AG04449 (cell line): ENCODE results near the gene RNF19B.

ENCODE experiments used
- CTCF ChIA-PET: fragments of 350-600 bp; formaldehyde crosslinking; extraction: SDS; loops from one replicate; lab custom pipeline; 2021; ENCODE audit warnings: antibody characterized with exemption; lab: Yijun Ruan, JAX
- POLR2A ChIA-PET: fragments of 400-600, 350-600 bp; formaldehyde crosslinking; extraction: SDS; loops from one replicate; lab custom pipeline; 2020; ENCODE audit warnings: antibody characterized with exemption, inconsistent platforms; lab: Yijun Ruan, JAX
- DNase-seq: peaks from one replicate; pipeline ENCODE4 v3.0.0-alpha.2; 2010; ENCODE audit warnings: low read depth, low spot score
- H3K4me3 ChIP-seq: 2 replicates; pipeline ENCODE4 v1.5.1; 2011; ENCODE audit warnings: low read depth, mild to moderate bottlenecking, control low read depth, low read length
- TF ChIP-seq, protein P1 (sequence below): IDR thresholded peaks from one replicate; pipeline ENCODE4 v1.5.1; 2011; ENCODE audit warnings: mild to moderate bottlenecking, moderate library complexity, low read length, control low read depth, inconsistent platforms; ENCODE audit not compliant: insufficient read depth; ENCODE audit errors: missing control alignments

The RNF19B gene

DNA sequence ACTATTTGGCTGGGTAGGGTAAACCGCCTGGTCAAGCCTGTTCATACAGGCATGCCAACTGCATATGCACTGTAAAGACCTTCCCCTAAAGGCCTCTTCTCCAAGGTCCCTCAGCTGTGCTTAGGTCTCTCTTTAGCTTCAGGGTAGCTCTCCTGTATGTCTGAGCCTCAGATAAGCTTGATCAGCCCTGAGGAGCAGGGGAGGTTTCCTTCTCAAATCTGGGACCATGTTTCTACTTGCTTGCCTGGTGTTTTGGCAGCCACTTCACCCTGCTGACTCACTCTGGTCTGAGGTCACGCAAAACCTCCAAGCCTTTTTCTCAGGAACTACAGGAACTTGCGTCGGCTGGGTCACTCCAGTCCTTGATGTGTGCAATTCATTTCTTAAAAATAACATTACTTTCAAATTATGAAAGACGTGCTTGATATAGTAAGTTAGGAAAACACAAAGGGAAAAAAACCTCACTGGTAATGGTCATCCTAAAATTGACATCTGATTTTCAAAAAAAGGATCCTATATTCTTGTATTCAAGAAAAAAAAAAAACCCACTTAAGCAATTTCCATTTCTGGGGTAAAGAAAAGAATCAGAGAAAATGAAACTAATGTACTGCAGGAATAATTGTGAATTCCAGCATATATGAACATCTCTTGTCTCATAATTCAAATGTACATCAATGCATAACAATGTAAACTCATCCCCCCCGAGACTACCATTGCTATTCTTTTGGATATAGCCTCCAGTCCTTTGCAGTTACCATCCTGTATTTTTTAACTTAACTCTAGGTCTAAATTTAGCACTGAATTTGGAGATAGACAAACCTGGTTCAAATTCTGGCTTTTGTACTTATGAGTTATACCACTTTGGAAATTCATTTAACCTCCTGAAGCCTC, 24.8 kb upstream of the RNF19B start:
- TF ChIP-seq, protein P1, sequence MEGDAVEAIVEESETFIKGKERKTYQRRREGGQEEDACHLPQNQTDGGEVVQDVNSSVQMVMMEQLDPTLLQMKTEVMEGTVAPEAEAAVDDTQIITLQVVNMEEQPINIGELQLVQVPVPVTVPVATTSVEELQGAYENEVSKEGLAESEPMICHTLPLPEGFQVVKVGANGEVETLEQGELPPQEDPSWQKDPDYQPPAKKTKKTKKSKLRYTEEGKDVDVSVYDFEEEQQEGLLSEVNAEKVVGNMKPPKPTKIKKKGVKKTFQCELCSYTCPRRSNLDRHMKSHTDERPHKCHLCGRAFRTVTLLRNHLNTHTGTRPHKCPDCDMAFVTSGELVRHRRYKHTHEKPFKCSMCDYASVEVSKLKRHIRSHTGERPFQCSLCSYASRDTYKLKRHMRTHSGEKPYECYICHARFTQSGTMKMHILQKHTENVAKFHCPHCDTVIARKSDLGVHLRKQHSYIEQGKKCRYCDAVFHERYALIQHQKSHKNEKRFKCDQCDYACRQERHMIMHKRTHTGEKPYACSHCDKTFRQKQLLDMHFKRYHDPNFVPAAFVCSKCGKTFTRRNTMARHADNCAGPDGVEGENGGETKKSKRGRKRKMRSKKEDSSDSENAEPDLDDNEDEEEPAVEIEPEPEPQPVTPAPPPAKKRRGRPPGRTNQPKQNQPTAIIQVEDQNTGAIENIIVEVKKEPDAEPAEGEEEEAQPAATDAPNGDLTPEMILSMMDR = no peak
- H3K4me3 ChIP-seq = peak overlapping the region; percentile 2; the same call in 1 of the 2 replicates
- ChIA-PET POLR2A (no interaction called here), CTCF (interaction anchor here (5.4 kb wide), 1 partner anchor 17 kb away, joined by 34 read pairs; no protein-coding TSS in a partner anchor)
- peak; percentile 93 for DNase-seq

DNA sequence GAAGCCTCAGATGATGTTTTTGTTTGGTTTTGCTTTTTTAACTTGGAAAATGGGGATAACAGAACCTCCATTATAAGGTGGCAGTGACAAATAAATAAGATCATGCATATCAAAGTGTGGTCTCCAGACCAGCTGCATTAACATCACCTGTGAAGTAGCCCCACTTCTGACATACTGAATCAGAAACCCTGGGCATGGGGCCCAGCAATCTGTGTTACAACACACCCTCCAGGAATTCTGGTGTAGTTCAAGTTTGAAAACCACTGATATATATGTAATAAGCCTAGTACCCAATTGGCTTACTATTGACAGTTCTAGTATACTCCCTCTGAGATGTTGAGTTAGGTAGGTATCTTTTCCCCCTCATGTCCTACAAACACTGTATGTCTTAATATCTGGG, 24.1 kb upstream of the RNF19B start:
- POLR2A ChIA-PET = no interaction called here
- no peak overlapping the region for H3K4me3 ChIP-seq
- TF ChIP-seq, protein P1 = no peak
- CTCF ChIA-PET = no interaction called here
- DNase-seq = no peak

DNA sequence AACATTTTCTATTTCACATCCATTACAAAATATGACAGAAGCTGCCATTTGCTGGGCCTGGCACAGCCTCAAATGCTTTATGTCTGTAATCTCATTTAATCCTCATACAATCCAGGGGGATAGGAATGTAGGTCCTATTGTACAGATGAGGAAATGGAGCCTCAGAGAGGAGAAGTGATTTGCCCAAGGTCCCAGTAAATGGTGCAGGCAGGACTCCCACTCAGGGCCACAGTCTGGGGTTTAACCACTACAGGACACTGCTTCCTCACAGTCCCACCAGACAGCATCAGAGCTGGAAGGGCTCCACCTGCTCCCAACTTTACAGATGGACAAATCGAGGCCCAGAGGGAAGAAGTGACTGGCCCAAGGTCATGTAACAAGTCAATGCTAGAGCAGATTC, 20.6 kb upstream of the RNF19B start:
- POLR2A ChIA-PET = interaction anchor here (1.1 kb wide), 1 partner anchor 21 kb away, joined by 4 read pairs; the partner anchor contains the start of gene RNF19B
- CTCF ChIA-PET = interaction anchor here (0.6 to 2.3 kb wide), 4 partner anchors 12 to 21 kb away, joined by 3 to 7 read pairs (median 4); partner anchors contain the start of gene RNF19B
- no peak for DNase-seq
- TF ChIP-seq, protein P1 = no peak
- no peak overlapping the region for H3K4me3 ChIP-seq

DNA sequence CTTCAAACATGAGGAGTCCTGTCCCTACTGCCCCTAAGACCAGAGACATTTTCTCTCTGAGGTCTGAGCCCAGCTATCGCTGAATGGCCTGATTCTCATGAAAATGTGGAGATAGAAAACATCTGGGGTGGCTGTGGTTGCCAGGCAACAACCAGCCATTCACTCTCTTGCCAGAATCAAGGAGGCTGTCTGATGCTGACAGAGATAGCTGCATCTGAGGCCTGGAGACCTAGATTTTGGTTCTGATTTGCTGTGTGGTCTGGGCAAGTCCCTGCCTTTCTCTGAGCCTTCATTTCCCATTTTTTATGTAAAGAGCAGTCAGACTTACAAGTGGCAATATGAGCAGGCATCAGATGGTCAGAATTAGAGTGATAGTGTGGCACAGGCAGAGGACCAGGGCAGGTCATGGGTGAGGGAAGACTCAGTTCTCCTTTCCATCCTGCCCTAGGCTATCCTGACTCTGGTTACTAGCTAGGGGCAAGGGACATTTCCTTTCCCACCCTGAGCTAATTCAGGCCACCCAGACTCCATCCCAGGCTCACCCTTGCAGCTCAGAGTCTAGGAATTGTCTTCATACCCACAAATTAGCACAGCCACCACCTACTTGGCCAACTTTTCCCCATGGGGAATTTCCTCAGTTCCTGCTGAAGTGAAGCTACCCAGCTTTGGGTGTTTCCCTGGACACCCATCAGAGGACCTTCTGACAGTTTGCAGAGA, 20.0 kb upstream of the RNF19B start:
- no peak for DNase-seq
- TF ChIP-seq, protein P1 = no peak
- ChIA-PET CTCF (interaction anchor here (0.7 to 2.3 kb wide), 5 partner anchors 18 to 70 kb away, joined by 3 to 7 read pairs (median 3); partner anchors contain the start of gene RNF19B), POLR2A (interaction anchor here (1.1 kb wide), 1 partner anchor 20 kb away, joined by 4 read pairs; the partner anchor contains the start of gene RNF19B)
- no peak overlapping the region for H3K4me3 ChIP-seq

DNA sequence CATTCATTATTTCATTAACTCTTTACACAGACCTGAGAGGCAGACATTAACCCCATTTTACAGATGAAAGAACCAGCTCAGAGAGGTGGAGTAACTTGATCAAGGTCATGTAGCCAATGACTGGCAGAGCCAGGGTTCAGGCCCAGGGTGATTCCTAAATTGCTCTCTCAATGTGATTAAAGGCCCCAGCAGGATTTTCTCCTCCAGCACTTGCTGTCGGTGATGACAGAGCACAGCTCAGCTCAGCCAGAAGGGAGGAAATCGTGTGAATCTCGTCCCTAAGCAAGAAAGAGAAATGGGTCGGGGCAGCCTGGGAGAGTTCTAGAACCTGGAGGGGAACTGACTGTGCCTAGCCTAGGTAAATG, 19.5 kb upstream of the RNF19B start:
- TF ChIP-seq, protein P1 = no peak
- no peak overlapping the region for H3K4me3 ChIP-seq
- no peak for DNase-seq
- ChIA-PET CTCF (interaction anchor here (1.1 to 2.3 kb wide), 4 partner anchors 19 to 70 kb away, joined by 3 to 7 read pairs (median 4); partner anchors contain the start of gene RNF19B), POLR2A (no interaction called here)
